ENCODE data around the gene RBM10.
"Not testable (repeated sequence)": the region's sequence is repeated elsewhere in the genome, so short reads cannot be mapped to it uniquely, and the experiment has no call there.

The RBM10 gene

GRCh38 chrX:47129157-47129898 is 15.7 kb upstream of the RBM10 start:
- TF ChIP-seq, protein P1, sequence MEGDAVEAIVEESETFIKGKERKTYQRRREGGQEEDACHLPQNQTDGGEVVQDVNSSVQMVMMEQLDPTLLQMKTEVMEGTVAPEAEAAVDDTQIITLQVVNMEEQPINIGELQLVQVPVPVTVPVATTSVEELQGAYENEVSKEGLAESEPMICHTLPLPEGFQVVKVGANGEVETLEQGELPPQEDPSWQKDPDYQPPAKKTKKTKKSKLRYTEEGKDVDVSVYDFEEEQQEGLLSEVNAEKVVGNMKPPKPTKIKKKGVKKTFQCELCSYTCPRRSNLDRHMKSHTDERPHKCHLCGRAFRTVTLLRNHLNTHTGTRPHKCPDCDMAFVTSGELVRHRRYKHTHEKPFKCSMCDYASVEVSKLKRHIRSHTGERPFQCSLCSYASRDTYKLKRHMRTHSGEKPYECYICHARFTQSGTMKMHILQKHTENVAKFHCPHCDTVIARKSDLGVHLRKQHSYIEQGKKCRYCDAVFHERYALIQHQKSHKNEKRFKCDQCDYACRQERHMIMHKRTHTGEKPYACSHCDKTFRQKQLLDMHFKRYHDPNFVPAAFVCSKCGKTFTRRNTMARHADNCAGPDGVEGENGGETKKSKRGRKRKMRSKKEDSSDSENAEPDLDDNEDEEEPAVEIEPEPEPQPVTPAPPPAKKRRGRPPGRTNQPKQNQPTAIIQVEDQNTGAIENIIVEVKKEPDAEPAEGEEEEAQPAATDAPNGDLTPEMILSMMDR (IDR thresholded peaks at IDR 0.05), result no peak
- peak; percentile 94 for DNase-seq (ENCODE audit: low spot score)
- Histone ChIP-seq H3K27ac (peak overlapping the region; percentile 57 to 84), H3K4me3 (peak overlapping the region; percentile 73)

GRCh38 chrX:47129899-47130358 is 15.1 kb upstream of the RBM10 start:
- DNase-seq (ENCODE audit: low spot score), result no peak
- peak overlapping the region; percentile 73 for H3K4me3 ChIP-seq
- TF ChIP-seq, protein P1 (IDR thresholded peaks at IDR 0.05), result no peak
- H3K27ac ChIP-seq, result peak overlapping the region; percentile 57 to 84

- DNase-seq (ENCODE audit: low spot score), result no peak
- TF ChIP-seq, protein P1 (IDR thresholded peaks at IDR 0.05), result no peak
- Histone ChIP-seq H3K4me3 (no peak overlapping the region), H3K27ac (no peak overlapping the region)
These were observed 11.5 kb upstream of the RBM10 start for GRCh38 chrX:47133493-47133892.

DNA sequence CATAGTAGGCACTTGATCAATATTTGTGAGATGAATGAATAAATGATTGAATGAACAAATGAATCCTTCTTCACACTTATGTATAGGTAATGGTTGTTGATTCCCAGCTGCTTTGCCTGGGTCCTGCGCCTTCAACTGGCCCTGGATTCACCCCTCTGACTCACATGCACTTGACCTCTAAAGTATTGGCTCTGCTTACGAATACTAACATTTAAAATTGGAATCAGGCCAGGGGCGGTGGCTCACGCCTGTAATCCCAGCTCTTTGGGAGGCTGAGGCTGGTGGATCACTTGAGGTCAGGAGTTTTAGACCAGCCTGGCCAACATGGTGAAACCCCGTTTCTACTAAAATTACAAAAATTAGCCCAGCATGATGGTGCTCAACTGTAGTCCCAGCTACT is 9.4 kb upstream of the RBM10 start:
- not testable (repeated sequence) for H3K27ac ChIP-seq; H3K4me3 ChIP-seq; DNase-seq (ENCODE audit: low spot score)

GRCh38 chrX:47138171-47138570 is 6.8 kb upstream of the RBM10 start:
- TF ChIP-seq, protein P1 (IDR thresholded peaks at IDR 0.05), result no peak
- H3K4me3 ChIP-seq, result no peak overlapping the region
- no peak for DNase-seq (ENCODE audit: low spot score)
- no peak overlapping the region for H3K27ac ChIP-seq

- H3K27ac ChIP-seq, result peak overlapping the region; percentile 77 to 96
- peak; percentile 79 for DNase-seq (ENCODE audit: low spot score)
- peak overlapping the region; percentile 76 for H3K4me3 ChIP-seq
- TF ChIP-seq, protein P1 (IDR thresholded peaks at IDR 0.05), result no peak
These were observed 961 bp upstream of the RBM10 start for GRCh38 chrX:47143894-47144625.

GRCh38 chrX:47145395-47146120 is 537 bp downstream of the RBM10 start:
- H3K27ac ChIP-seq, result peak overlapping the region; percentile 77 to 96
- H3K4me3 ChIP-seq, result peak overlapping the region; percentile 76
- TF ChIP-seq, protein P1 (IDR thresholded peaks at IDR 0.05), result no peak
- no peak for DNase-seq (ENCODE audit: low spot score)

All from coronary artery (tissue), 2 donors.